Fibroblast of skin of abdomen (primary cell): ENCODE measurements around the gene INKA1.
"Not testable (repeated sequence)": the region's sequence is repeated elsewhere in the genome, so short reads cannot be mapped to it uniquely, and the experiment has no call there.

Source experiments
- DNase-seq: peaks from one replicate; pipeline ENCODE4 v3.0.0-alpha.2; 2013

The INKA1 gene

DNA sequence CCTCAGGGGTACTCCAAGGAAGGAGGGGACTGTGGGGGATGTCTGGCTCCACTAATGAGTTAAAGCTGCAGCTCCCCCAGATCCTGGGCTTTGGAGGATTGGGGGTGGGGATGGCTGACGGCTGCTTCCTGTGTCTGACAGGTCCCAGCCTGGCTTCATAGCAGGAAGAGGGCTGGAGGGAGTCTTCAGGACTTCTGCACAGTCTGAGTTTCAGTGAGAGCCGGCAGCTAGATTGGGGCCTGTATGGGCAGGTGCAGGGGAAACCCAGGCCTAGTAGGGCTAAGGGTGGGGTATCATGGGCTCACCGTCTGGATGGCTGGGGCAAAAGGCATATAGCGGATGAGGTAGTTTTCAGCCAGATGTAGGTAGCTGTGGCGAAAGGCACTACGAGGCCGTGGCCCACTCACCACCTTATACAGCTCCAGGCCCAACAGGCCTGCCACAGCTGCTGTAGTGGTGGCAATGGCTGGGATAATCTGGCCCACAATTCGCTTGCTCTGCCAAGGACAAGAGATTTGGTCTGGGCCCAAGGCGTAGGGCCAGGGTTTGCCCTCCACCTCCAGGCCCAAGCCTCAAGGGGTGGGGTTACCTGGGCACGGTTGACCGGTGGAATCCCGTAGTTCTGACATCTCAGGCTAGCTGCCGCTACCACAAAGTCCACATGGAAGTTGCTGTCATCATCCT, 4.5 kb downstream of the INKA1 start:
- peak; percentile 45 for DNase-seq

DNA sequence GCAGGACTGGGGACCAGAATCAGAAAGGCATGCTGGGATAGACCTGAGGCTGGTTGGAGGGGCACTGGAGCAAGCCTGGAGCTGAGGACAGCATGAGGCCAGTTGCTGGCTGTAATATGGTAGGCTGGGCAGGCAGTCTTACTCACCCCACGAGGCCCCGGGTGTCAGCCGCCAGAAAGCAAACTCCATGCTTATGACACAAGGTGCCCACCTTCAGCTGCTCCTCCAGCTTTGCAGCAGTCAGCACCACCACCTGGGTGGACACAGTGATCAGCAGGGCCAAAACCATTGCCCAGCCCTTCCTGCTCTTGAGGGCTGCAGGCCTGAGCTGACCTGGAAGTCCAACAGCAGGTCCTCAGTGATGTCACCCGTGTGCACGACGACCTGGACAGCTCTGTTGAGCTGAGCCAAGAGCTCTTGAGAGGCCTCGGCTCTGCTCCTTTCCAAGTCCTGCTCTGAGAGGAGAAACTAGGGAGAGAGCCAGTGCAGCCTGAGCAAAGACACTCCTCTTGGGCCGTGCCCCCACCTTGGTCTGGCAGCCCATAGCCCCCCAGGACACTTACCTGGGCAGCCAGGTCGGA, 9.9 kb downstream of the INKA1 start:
- no peak for DNase-seq

DNA sequence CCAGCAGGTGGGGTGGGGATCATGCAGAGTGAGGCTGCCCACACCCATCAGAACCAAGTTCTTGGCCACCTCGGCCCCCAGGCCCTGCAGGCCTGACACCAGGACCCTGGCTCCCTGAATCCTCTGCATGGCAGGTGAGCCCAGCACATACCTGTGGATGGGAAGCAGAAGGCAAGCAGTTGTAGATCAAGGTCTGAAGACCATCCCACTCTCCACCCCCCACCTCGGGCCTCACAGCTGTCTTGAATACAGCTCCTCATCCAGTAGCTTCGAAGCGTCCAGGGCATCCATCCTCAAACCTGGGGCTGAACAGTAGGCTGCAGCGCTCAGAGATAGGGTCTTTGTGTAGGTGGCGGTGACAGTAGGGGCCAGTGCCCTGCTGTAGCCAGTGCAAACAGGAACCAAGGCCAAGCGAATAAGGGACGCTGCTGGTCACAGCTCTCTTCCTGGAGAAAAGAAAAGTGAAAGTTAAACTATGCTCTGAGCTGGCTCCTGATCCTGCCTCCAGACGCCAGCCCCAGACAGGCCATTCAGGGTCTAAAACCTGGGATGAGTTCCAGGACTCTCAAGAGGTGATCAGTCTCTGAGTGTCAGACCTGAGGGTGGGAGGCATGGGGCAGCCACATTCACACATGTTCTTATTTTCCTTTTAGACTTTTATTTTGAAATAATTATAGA, 10.6 kb downstream of the INKA1 start, which contains the start of gene UBA7:
UBA7 (minus strand) TSS at position 457 of the 678 bp plus-strand sequence; CDS start at position 291, 166 bp downstream.
- peak; percentile 93 for DNase-seq

DNA sequence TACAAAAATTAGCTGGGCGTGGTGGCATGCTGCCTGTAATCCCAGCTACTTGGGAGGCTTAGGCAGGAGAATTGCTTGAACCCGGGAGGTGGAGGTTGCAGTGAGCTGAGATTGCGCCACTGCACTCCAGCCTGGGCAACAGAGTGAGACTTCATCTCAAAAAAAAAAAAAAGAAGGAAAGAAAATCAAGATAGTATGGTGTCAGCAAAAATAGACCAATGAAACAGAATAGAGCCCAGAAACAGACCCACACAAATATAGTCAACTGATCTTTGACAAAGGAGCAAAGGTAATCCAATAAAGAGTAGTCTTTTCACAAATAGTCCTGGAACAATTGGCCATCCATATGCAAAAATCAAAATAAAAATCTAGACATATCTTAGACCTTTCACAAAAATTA, 20.1 kb downstream of the INKA1 start:
- DNase-seq = not testable (repeated sequence)

DNA sequence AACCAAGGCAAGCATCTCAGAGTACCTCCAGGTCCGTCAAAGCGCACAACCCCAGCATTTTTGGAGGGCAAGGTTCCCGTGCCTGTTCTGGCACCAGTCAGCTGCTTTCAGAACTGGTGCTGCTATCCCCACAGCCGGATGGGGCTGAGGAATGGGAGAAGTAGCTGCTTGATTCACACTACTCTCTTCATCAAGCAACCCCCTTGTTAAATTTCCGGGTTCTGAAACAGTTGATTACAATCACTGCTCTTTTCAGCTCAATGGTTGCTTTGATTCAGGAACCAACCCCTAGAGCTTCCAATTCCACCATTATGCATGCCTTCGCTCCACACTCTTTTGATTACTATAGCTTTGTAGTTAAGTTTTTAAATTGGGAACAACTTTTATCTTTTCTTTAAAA, 23.0 kb downstream of the INKA1 start:
- DNase-seq = no peak

DNA sequence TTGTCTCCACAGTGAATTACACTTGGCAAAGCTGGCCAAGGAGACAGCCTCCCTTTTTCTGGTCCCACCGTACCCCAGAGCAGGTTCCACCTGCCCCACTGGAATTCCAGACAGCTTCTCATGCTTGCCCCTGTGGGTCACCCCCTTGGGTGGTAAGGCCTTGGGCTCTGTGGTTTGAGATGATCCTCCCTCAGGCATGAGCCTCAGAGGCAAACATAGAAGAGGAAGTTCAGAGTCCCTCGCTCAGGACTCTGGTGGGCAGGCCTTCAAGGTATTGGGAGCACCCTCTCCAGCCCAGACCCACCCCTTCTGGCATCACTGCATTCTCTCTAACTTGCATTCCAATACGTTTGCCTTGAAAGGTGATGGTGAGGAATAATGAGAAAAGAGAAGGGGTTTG, 28.3 kb downstream of the INKA1 start:
- no peak for DNase-seq

DNA sequence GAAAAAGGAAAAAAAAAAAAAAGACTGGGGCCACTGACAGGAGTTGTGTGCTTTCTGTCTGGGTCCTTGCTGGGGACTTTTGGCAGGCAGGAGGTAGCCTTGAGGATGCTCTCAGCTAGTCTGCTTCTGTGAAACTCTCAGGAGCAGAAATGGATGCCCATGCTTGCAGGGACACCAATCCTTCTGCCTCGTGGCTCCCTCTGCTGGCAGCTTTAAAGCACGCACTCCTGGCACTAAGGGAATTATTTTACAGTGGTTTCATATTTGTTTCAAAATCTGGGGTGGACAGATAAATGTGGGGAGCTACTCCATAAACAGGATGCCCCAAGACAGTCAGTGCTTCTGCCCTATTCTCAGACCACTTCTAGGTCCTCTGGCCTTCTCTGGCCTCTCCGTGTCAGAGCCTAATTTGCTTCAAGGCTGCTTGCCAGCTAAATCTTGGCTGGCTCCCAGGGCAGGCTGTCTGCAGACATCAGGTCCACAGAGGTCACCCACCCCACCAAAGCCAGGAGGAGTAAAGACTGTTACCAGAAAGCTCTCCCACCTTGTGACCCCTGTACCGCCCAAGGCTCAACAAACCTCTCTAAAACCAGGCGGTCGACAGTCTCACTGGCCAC, 36.2 kb downstream of the INKA1 start:
- peak; percentile 77 for DNase-seq

DNA sequence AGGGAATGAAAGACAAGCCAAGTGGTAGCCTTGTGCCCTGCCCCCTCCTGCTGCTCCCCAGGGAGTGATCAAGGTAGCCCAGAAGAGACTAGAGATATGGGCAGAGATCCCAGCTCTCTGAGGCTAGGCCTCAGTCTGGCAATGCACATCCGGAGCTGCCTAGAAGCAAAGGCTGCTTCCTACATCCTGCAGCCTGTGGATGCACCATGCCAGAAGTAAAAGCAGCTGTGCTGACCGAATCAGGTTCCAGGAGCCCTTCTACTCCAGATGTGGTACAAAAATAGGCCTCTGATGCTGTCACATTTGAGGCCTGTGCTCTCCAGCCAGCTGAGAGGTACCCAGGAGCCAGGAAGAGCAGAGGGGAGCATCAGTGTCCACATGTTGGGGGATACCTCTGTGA, 37.3 kb downstream of the INKA1 start:
- peak; percentile 24 for DNase-seq

DNA sequence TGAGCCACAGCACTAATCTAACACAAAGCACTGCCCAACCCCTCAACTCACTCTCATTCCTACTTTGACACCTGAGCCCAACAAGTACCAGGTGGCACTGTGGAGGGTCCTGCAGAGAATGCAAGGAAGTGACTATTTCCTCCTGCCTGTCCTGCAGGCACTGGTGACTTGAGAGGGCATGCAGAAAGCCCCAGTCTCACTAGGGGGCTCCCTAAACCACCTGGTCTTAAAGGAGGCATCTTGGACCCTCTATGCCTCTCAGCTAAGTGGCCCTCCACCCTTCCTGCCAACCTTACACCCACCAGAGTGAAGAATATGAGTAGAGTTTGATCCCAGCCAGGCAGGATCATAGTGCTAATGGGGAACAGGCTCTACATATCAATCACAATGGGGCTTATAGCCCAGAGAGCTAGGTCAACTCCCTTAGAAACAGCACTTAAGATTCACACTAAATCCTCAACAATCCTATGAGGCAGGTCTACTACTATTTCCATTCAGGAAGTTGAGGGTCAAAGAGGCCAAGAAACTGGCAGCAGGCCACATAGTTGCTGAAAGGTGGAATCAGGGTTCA, 38.1 kb downstream of the INKA1 start:
- DNase-seq = no peak

DNA sequence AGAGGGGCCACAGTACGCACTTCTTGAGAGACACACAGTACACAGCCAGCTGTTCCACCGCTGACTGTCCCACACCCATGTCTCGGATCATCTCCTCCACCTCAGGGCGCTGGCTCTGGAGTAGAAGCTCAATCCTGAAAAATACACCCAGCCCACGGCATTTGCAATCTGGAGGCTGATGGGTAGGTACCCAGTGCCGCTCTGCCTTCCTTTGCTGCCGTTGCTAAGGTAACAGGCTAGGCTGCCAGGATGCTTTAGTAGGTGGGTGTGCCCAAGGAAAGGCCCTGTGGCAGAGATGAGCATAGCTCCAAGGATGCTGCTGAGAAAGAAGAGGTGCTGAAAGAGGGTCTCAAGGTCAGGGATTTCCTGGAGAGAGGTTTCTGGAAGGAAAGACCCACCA, 38.7 kb downstream of the INKA1 start:
- no peak for DNase-seq

DNA sequence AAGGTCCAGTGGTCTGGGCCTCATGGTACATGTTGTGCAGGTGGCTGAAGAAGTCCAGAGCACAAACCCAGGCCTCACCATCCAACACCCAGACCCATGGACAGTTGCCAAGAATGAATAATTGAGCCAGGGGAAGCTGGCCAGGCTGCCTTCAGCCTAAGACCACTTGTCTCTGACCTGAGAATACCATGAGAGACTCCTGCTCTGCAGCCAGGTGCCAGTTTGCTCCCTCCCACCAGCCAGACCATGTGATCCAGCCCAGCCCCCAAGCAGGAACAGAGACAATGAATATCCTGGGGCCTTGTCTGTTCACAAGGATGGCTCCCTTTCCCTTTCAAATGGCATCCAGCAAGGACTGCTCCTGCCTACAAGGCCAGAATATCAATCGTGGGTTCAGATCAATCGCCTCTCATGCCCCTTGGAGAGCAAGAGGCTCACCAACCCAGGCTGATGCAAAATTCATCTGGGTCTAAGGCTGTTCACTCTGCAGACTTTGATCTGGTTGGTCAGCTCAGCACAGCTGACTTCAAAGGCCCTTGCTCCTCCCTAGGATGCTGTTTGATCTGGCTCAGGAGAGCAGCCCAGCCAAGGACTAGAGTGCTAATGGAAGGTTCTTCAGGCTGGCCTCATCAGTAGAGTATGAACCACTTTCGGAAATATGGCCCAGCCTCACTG, 39.9 kb downstream of the INKA1 start:
- DNase-seq = no peak

DNA sequence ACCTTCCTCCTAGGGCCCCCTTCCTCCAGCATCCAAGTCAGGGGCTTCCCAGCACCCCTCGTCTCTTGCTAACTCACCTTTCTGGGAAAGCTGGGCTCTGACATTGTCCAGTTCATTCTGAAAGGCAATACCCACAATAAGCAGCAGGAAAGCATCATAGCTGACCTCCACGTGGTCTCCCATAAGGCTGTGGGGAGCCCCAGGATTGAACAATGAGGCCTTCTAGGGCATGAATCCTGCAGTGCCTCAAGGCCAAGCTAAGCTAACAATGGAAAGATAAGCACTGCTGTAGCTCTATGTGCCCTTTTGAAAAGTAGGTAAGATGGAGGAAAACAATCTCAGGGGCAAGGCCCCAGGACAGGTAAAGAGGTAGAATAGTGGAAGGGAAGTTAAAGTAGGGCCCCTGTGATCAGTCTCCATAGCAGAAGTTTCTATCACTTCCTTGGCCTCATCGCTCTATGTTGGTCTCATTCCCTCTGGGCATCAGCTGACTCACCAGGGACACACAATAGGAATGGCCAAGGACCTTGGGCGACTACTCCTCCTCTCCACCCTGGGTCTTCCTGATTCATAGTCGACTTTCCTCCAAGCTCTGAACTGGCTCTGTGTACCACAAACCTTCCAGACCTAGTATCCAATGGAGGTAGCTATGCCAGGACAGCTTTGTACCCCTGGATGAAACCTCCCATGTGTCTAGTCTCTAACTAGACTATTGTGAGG, 41.6 kb downstream of the INKA1 start:
- DNase-seq = no peak

DNA sequence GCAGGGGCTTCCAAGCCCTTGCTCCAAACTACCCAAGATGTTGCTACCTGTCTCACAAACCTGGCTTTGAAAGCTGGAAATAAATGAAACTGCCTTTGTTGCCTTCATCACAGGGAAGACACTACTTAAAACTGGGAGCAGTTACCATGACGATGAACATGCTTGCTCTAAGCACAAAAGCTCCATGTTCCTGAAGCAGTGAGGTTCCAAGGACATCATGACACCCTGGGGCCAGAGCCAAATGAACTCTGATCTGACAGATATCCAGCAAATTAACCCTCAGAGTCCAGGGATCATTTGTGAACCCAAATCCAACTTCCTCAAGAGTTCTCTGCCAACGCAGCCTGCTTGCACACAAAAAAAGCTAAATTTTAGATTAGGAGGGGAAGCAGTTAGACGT, 42.6 kb downstream of the INKA1 start:
- DNase-seq = no peak
